GM19025 (cell line): Measurements from ENCODE around the gene ABHD18.
"Not testable (repeated sequence)": the region's sequence is repeated elsewhere in the genome, so short reads cannot be mapped to it uniquely, and the experiment has no call there.

Source experiments
- ATAC-seq: cut with Tn5 transposase; IDR thresholded peaks from one replicate; pipeline ENCODE4 v1.9.1; 2021; ENCODE audit warnings: mild to moderate bottlenecking, low read depth, moderate library complexity; ENCODE audit not compliant: unreplicated experiment

ABHD18 gene

GRCh38 chr4:127985989-127986388 is 20.8 kb downstream of the ABHD18 start:
- ATAC-seq: no peak

GRCh38 chr4:127988638-127989037 is 23.4 kb downstream of the ABHD18 start:
- ATAC-seq: no peak

GRCh38 chr4:127993151-127993550 is 27.9 kb downstream of the ABHD18 start:
- no peak for ATAC-seq

- ATAC-seq: no peak
Observed at GRCh38 chr4:127995776-127996175, 30.6 kb downstream of the ABHD18 start.

- ATAC-seq: not testable (repeated sequence)
Observed at GRCh38 chr4:127996521-127996920, 31.3 kb downstream of the ABHD18 start.

GRCh38 chr4:127997534-127998388 is 32.6 kb downstream of the ABHD18 start:
- ATAC-seq: peak; percentile 96

- no peak for ATAC-seq
Observed at GRCh38 chr4:128006592-128006991, 41.4 kb downstream of the ABHD18 start.

GRCh38 chr4:128009428-128009827 is 44.2 kb downstream of the ABHD18 start:
- ATAC-seq: no peak

GRCh38 chr4:128025319-128025718 is 60.1 kb downstream of the ABHD18 start:
- no peak for ATAC-seq

- ATAC-seq: no peak
Observed at GRCh38 chr4:128029907-128030306, 64.7 kb downstream of the ABHD18 start.

- ATAC-seq: no peak
Observed at GRCh38 chr4:128031756-128032384, 66.7 kb downstream of the ABHD18 start.

GRCh38 chr4:128039568-128039967 is 74.4 kb downstream of the ABHD18 start:
- no peak for ATAC-seq

GRCh38 chr4:128047019-128047418 is 81.8 kb downstream of the ABHD18 start:
- not testable (repeated sequence) for ATAC-seq

- ATAC-seq: not testable (repeated sequence)
Observed at GRCh38 chr4:128047514-128047913, 82.3 kb downstream of the ABHD18 start.

- ATAC-seq: not testable (repeated sequence)
Observed at GRCh38 chr4:128051229-128051628, 86.0 kb downstream of the ABHD18 start.

- ATAC-seq: not testable (repeated sequence)
Observed at GRCh38 chr4:128054907-128055306, 89.7 kb downstream of the ABHD18 start.

- ATAC-seq: not testable (repeated sequence)
Observed at GRCh38 chr4:128055441-128056206, 90.4 kb downstream of the ABHD18 start.

- ATAC-seq: no peak
Observed at GRCh38 chr4:128056396-128056795, 91.2 kb downstream of the ABHD18 start.

- no peak for ATAC-seq
Observed at GRCh38 chr4:128060121-128060698, 95.0 kb downstream of the ABHD18 start.

- ATAC-seq: peak; percentile 84
Observed at GRCh38 chr4:128060699-128061565, 95.7 kb downstream of the ABHD18 start, which contains the start of gene LARP1B. Gene LARP1B, plus strand, starts transcription at chr4:128061312. Its CDS starts 13,640 bp downstream, at chr4:128074952.
